Right lobe of liver (tissue), 4 donors: ENCODE data around the gene SLC9A8.

ENCODE experiments used
- POLR2A ChIP-seq: fragments of 450-650 bp; IDR thresholded peaks from one replicate; pipeline ENCODE4 v1.6.1; 2017; ENCODE audit warnings: antibody characterized with exemption, mild to moderate bottlenecking
- TF ChIP-seq, protein P1 (sequence below), 4 donors: fragments of 200-600 bp in 3 of 4; fragments of 450-650 bp in 1 of 4; IDR thresholded peaks; one replicate each; pipeline versions ENCODE4 v1.5.1 to v1.8.0; 2016 to 2022; ENCODE audit warnings: antibody characterized with exemption in 4 of 4, mild to moderate bottlenecking in 2 of 4
- donor health status: DM: no; HTN: no; CAD: no.
- donor health status: DM: no; HTN: no; CAD: no.
- donor health status: DM: no; HTN: yes; CAD: no.

DNA sequence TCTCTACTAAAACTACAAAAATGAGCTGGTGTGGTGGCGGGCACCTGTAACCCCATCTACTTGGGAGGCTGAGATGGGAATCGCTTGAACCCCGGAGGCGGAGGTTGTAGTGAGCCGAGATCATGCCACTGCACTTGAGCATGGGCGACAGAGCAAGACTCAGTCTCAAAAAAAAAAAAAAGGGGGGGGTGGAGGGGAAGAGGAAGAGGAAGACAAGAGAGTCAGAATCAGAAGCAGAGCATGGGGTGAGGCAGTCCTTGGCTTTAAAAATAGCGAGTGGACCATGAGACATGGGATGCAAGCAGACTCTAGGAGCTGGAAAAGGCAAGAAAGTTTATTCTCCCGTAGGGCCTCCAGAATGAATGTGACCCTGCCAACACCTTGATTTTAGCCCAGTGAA is 3.9 kb upstream of the SLC9A8 start:
- TF ChIP-seq, protein P1, sequence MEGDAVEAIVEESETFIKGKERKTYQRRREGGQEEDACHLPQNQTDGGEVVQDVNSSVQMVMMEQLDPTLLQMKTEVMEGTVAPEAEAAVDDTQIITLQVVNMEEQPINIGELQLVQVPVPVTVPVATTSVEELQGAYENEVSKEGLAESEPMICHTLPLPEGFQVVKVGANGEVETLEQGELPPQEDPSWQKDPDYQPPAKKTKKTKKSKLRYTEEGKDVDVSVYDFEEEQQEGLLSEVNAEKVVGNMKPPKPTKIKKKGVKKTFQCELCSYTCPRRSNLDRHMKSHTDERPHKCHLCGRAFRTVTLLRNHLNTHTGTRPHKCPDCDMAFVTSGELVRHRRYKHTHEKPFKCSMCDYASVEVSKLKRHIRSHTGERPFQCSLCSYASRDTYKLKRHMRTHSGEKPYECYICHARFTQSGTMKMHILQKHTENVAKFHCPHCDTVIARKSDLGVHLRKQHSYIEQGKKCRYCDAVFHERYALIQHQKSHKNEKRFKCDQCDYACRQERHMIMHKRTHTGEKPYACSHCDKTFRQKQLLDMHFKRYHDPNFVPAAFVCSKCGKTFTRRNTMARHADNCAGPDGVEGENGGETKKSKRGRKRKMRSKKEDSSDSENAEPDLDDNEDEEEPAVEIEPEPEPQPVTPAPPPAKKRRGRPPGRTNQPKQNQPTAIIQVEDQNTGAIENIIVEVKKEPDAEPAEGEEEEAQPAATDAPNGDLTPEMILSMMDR (IDR thresholded peaks at IDR 0.05) = no peak
- no peak for TF ChIP-seq POLR2A
